MV-4-11 (cell line): ENCODE data around the gene IDI1.

Source experiments
- DNase-seq: peaks from one replicate; lab custom pipeline; 2025; lab: John Stamatoyannopoulos, UW

The IDI1 gene

DNA sequence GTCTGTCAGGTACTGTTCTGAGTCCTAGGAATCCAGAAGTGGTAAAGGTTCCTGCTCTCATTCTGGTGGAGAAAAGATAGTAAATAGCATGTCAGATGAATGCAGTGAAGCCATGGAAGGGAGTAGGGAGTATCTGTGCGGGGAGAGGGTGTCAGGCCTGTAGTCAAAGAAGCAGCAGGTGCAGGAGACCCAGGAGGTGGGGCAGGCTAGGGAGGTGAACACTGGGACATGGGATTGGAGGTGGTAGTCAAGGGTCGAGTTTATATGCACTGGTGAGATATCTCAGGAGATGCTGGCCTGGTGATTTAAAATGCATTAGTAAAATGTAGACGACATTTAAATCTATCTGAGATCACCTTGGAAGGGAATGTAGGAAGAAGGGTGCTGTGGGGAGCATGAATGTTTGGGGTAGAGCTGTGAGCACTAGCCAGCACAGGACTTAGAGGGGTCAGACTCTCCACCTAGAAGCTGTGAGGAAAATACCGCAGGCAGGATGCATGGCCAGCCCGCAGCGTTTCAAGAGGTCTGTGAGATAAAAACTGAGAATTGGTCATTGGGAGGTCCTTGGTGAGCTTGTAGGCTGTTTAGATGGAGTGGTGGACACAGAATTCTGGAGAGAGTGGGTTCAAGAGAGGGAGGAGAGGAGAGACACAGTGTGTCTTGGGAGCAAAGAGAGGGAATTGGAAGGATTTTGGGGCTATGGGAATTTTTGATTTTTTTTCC, 53.9 kb downstream of the IDI1 start:
- no peak for DNase-seq

DNA sequence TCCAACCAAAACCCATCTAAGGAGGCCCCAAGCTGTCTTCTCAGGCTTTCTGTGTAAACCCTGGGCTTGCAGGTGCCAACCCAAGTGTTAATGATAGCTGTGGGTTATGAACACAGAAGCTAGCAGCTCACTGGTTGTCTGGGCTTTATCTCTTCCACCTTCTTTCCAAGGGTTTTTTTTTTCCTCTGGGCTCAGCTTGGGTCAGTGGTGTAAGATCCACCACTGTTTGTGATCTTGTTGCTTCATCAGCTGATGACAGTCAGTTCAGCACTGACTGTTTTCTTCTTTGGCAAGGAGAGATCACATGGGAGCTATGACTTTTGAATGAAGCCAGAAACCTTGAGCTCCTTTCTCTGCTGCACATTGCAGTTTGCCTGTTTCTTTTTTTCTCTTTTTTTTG, 56.0 kb downstream of the IDI1 start:
- no peak for DNase-seq

DNA sequence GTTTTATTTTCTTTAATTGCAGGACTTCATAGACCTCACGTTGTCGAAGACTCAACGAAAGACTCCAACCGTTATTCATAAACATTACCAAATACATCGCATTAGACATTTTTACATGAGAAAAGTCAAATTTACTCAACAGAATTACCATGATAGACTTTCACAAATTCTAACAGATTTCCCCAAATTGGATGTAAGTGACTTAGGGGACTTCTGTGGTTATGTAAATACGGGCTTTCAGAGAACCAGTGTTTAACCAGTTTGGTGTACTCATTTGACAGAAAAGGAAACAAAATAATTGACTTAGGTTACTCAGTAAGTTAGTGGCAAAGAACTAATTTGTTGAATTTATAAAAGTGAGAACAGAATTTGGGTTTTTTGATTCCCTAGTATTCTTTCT, 56.5 kb downstream of the IDI1 start:
- no peak for DNase-seq

DNA sequence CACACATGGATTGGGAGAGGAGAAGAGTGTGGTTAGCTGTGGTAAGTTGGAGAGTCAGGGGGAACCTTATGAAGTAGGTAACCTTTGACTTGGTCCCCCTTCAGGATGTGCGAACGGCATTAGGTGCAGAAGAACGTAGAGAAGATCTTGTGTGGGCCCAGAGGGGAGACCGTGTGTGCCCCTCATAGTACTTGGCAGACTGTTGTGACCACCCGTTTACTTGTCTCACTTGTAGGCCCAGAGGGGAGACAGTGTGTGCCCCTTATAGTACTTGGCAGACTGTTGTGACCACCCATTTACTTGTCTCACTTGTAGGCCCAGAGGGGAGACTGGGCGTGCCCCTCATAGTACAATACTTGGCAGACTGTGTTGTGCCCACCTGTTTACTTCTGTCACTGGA, 58.1 kb downstream of the IDI1 start:
- DNase-seq = no peak
